GM12801 (cell line): ENCODE measurements around the gene STARD13.

Source experiments
- TF ChIP-seq, protein P1 (sequence below): IDR thresholded peaks from one replicate; pipeline ENCODE4 v1.5.1; 2011; ENCODE audit warnings: control low read depth; ENCODE audit not compliant: insufficient read length; ENCODE audit errors: extremely low read depth

Gene STARD13

DNA sequence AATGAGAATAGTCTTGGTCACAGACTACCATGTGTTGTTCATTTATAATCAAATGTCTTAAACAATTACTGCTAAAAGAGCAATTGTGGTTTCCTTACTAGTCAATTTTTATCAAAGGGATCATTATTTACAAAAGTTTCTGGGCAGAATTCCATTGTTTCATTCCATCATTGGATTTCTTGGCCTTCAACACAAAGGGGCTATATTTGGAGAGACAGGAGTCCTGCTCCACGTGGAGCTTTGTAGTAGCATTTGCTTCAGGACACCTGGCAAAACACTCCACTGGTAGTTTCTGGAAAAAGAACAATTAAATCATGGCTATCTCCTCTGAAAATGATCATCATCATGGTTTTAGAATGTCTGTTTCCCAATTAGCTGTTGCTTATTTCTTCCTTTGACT lies 22.3 kb upstream of the STARD13 start:
- TF ChIP-seq, protein P1, sequence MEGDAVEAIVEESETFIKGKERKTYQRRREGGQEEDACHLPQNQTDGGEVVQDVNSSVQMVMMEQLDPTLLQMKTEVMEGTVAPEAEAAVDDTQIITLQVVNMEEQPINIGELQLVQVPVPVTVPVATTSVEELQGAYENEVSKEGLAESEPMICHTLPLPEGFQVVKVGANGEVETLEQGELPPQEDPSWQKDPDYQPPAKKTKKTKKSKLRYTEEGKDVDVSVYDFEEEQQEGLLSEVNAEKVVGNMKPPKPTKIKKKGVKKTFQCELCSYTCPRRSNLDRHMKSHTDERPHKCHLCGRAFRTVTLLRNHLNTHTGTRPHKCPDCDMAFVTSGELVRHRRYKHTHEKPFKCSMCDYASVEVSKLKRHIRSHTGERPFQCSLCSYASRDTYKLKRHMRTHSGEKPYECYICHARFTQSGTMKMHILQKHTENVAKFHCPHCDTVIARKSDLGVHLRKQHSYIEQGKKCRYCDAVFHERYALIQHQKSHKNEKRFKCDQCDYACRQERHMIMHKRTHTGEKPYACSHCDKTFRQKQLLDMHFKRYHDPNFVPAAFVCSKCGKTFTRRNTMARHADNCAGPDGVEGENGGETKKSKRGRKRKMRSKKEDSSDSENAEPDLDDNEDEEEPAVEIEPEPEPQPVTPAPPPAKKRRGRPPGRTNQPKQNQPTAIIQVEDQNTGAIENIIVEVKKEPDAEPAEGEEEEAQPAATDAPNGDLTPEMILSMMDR, result no peak

GRCh38 chr13:33303855-33304597 lies 18.5 kb upstream of the STARD13 start:
- TF ChIP-seq, protein P1, result no peak

DNA sequence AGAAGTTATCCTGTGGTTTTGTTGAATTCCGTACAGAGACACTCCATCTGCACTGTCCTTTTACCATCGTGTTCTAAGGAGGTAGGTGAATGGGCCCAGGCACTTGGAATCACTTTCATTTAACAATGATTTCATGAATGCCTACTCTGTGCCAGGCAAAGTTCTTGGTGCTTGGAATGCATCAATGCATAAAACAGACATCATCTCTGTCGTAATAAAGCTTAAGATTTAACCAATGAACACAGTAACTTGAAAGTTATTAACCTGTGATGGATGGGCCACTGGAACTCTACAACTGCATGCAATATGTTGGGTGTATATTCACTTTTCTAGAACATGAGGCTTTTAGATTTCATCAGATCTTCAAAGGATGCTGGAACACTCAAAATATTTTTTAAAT lies 14.1 kb upstream of the STARD13 start:
- TF ChIP-seq, protein P1, result no peak

GRCh38 chr13:33296793-33297425 lies 11.4 kb upstream of the STARD13 start:
- TF ChIP-seq, protein P1, result no peak

DNA sequence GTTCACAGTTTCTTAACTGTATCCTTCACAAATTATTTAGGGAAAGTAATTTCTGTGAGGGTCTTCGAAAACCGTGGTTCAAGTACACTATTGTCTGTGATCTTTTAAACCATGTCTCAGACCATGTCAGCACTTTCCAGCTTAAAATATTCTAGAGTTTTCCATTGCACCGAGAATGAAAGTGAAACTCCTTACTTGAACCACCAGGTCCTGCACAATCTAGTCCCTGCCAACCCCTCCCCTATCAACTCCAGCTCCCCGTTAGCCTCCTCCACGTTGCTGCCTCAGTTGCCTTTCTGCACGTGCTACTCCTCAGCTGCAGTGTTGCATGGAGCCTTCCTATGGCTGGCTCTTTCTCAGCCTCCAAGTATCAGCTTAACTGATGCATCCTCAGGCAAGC lies 7.2 kb upstream of the STARD13 start:
- TF ChIP-seq, protein P1, result no peak

GRCh38 chr13:33290421-33290965 lies 4.9 kb upstream of the STARD13 start:
- TF ChIP-seq, protein P1, result no peak

- TF ChIP-seq, protein P1, result no peak
Measured at GRCh38 chr13:33289966-33290365, 4.4 kb upstream of the STARD13 start.
